Measurements from ENCODE around the gene TMC3.

DNA sequence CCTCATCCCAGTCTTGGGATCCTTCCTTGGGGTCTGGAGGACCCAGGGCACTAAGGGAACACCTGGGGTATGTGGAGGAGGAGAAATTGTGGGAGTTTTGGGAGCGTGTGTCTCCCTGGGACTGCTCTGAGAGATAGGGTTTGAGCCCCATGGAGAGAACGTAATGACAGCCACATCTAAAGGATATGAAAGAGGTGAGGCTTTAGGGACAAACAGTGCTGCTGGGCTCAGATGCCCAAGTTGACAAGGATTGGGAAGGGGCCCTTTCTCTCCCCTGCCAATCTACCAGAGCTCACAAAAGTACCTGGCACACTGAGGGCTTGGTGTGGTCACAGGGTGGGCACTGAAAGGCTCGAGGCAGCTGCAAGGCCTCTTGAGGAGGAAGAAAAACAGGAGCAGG, 36.8 kb downstream of the TMC3 start:
- TF ChIP-seq, protein P1, sequence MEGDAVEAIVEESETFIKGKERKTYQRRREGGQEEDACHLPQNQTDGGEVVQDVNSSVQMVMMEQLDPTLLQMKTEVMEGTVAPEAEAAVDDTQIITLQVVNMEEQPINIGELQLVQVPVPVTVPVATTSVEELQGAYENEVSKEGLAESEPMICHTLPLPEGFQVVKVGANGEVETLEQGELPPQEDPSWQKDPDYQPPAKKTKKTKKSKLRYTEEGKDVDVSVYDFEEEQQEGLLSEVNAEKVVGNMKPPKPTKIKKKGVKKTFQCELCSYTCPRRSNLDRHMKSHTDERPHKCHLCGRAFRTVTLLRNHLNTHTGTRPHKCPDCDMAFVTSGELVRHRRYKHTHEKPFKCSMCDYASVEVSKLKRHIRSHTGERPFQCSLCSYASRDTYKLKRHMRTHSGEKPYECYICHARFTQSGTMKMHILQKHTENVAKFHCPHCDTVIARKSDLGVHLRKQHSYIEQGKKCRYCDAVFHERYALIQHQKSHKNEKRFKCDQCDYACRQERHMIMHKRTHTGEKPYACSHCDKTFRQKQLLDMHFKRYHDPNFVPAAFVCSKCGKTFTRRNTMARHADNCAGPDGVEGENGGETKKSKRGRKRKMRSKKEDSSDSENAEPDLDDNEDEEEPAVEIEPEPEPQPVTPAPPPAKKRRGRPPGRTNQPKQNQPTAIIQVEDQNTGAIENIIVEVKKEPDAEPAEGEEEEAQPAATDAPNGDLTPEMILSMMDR (IDR thresholded peaks at IDR 0.05): no peak
- TF ChIP-seq EZH2 (IDR thresholded peaks at IDR 0.05): no peak
- no peak for TF ChIP-seq EZH2phosphoT487 (IDR thresholded peaks at IDR 0.05)

All from neural progenitor cell (in vitro differentiated cells).